ENCODE results near the gene LTC4S.

The LTC4S gene

GRCh38 chr5:179795863-179796833 lies 2.4 kb downstream of the LTC4S start:
- H3K4me3 ChIP-seq (ENCODE audit: low read length): peak overlapping the region; percentile 55
- TF ChIP-seq CTCF (conservative IDR thresholded peaks at IDR 0.05; ENCODE audit: low read length): peak; percentile 35
- DNase-seq (ENCODE audit: low read depth): peak; percentile 77

GRCh38 chr5:179796877-179797608 lies 3.3 kb downstream of the LTC4S start:
- no peak overlapping the region; the same call in 1 of the 2 replicates for H3K4me3 ChIP-seq (ENCODE audit: low read length)
- no peak for DNase-seq (ENCODE audit: low read depth)

GRCh38 chr5:179797741-179798140 lies 4.0 kb downstream of the LTC4S start:
- no peak for TF ChIP-seq CTCF (conservative IDR thresholded peaks at IDR 0.05; ENCODE audit: low read length)
- DNase-seq (ENCODE audit: low read depth): no peak
- no peak overlapping the region for H3K4me3 ChIP-seq (ENCODE audit: low read length)

More at GRCh38 chr5:179796877-179797608, 3.3 kb downstream of the LTC4S start:
- no peak for TF ChIP-seq CTCF (conservative IDR thresholded peaks at IDR 0.05; ENCODE audit: low read length)

GRCh38 chr5:179798144-179798770 lies 4.5 kb downstream of the LTC4S start:
- DNase-seq (ENCODE audit: low read depth): no peak

GRCh38 chr5:179798771-179799643 lies 5.2 kb downstream of the LTC4S start:
- no peak overlapping the region for H3K4me3 ChIP-seq (ENCODE audit: low read length)
- TF ChIP-seq CTCF (conservative IDR thresholded peaks at IDR 0.05; ENCODE audit: low read length): no peak
- no peak for DNase-seq (ENCODE audit: low read depth)

More at GRCh38 chr5:179798144-179798770, 4.5 kb downstream of the LTC4S start:
- TF ChIP-seq CTCF (conservative IDR thresholded peaks at IDR 0.05; ENCODE audit: low read length): no peak
- H3K4me3 ChIP-seq (ENCODE audit: low read length): no peak overlapping the region

- H3K4me3 ChIP-seq (ENCODE audit: low read length): no peak overlapping the region
- DNase-seq (ENCODE audit: low read depth): no peak
- no peak for TF ChIP-seq CTCF (conservative IDR thresholded peaks at IDR 0.05; ENCODE audit: low read length)
Measured at GRCh38 chr5:179799644-179799973, 5.8 kb downstream of the LTC4S start.
